OCI-LY1 (cell line): ENCODE data around the gene RNF157.

Experiments used
- EZH2 ChIP-seq: fragments of 200-600 bp; sonication (generic), shearing (Covaris generic); IDR thresholded peaks from 2 replicates; pipeline ENCODE4 v1.8.0; 2017; ENCODE audit warnings: borderline replicate concordance, mixed run types, mild to moderate bottlenecking, antibody characterized with exemption, low read length, moderate library complexity, mixed read lengths
- TF ChIP-seq, protein P1 (sequence below): fragments of 200-600 bp; sonication (generic), shearing (Covaris generic); IDR thresholded peaks from 2 replicates; pipeline ENCODE4 v1.5.1; 2017; ENCODE audit warnings: mild to moderate bottlenecking, antibody characterized with exemption, low read length, moderate library complexity, mixed read lengths

- TF ChIP-seq, protein P1, sequence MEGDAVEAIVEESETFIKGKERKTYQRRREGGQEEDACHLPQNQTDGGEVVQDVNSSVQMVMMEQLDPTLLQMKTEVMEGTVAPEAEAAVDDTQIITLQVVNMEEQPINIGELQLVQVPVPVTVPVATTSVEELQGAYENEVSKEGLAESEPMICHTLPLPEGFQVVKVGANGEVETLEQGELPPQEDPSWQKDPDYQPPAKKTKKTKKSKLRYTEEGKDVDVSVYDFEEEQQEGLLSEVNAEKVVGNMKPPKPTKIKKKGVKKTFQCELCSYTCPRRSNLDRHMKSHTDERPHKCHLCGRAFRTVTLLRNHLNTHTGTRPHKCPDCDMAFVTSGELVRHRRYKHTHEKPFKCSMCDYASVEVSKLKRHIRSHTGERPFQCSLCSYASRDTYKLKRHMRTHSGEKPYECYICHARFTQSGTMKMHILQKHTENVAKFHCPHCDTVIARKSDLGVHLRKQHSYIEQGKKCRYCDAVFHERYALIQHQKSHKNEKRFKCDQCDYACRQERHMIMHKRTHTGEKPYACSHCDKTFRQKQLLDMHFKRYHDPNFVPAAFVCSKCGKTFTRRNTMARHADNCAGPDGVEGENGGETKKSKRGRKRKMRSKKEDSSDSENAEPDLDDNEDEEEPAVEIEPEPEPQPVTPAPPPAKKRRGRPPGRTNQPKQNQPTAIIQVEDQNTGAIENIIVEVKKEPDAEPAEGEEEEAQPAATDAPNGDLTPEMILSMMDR: no peak
- no peak for TF ChIP-seq EZH2
These were observed 22.5 kb upstream of the RNF157 start for GRCh38 chr17:76262732-76263344.
